Inflammatory macrophage treated with lipopolysaccharide for 1 hour (primary cell): ENCODE measurements around the gene GAPVD1.
"Not testable (repeated sequence)": the region's sequence is repeated elsewhere in the genome, so short reads cannot be mapped to it uniquely, and the experiment has no call there.

ENCODE experiments used
- DNase-seq, 2 donors: peaks; one replicate each; pipeline ENCODE4 v3.0.0-alpha.2; 2020 to 2022

The GAPVD1 gene

DNA sequence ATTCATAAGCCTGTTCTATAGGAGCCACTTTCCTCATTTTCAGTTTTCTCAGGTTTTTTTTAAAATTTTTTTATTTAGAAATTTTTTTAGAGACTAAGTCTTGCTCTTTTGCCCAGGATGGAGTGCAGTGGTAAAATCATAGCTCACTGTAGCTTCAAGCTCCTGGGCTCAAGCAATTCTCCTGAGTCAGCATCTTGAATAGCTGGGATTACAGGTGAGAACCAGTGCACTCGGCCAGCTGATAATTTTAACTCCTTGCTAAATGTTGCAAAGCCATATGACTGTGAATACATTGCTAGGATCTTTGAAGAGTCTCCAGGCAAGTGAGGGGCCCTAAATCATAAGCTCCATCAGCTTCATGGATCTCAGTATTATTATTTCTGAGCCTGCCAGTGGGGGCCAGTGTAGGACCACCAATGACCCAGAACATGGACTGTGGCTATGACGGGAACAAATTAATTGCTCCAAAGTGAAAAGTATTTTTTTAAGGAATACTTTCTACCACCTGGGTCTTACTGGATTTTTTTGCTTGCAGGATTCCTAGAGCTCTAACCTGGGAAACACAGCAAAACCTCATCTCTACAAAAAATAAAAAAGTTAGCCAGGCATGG is 5.7 kb upstream of the GAPVD1 start:
- DNase-seq, result peak in 1 of 2 donors; percentile 19

DNA sequence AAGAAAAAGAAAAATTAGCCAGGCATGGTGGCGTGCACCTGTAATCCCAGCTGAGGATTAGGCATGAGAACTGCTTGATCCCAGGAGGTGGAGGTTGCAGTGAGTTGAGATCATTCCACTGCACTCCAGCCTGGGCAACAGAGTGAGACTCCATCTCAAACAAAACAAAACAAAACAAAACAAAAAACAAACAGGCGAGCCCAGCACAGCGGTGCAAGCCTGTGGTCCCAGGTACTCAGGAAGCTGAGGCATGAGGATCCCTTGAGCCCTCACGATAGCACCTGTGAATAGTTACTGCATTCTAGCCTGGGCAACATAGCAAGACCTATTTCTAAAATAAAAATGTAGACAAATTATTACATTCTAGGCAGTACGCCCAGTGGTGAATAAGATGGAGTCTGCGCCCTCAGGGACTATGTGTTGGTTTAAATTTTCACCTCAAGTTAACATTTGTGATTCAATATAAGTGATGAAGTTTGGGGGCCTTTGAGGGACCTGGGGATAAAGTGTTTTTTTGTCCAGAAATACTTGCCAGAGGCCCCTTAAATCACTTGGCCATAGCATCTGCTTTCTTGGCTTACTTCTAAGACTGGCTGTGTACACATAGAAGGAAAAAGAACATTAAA is 3.4 kb upstream of the GAPVD1 start:
- no peak for DNase-seq

DNA sequence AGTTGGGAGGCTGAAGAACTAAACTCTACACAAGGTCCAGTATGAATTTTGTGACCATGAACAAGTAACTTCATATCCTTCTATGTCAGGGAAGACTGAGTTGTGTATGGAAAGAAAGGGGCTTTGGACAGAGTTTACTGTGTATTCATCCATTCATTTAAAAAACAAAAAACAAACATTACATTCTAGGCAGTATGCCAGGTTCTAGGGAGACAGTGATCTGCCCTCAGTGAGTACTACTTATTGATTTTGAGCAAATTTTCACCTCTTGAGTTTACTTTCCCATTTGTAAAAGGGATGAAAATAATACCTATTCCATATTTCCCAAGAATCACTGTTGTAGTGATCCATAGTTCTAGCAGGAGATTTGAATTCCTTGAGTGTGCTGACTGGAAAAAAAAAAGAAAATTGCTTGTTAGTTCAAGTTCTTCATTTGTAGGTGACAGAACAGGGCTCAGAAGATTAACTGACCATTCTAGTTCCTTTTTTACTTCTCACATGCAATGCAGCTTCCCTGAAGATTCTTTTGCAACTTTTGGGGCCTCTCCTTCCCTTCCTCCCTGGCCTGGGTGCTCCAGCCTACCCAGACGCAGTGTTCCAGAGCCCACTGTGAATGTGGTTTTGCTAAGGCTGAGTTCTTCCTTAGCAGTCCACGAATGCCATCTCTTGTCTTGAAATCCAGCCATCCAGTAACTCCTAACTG is 2.6 kb upstream of the GAPVD1 start:
- peak; percentile 76 to 83 for DNase-seq

DNA sequence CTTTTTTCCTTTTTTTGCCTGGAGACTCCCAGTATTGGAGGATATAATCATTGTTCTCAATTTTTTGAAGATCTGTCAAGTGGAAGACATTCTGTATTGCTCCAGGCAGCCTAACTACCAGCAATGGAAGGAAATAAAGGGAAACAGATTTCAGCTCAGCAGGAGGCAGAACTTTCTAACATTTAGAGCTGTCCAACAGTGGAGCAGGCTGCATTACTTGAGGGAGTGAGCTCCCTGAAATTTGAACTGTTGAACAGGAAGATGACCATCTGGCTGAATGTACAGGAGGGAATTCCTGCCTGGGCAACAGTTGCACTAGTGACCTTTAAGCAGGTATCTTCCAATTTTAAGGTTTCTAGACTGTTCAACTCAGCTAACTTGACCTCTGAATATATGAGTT is 1.1 kb upstream of the GAPVD1 start:
- no peak for DNase-seq

DNA sequence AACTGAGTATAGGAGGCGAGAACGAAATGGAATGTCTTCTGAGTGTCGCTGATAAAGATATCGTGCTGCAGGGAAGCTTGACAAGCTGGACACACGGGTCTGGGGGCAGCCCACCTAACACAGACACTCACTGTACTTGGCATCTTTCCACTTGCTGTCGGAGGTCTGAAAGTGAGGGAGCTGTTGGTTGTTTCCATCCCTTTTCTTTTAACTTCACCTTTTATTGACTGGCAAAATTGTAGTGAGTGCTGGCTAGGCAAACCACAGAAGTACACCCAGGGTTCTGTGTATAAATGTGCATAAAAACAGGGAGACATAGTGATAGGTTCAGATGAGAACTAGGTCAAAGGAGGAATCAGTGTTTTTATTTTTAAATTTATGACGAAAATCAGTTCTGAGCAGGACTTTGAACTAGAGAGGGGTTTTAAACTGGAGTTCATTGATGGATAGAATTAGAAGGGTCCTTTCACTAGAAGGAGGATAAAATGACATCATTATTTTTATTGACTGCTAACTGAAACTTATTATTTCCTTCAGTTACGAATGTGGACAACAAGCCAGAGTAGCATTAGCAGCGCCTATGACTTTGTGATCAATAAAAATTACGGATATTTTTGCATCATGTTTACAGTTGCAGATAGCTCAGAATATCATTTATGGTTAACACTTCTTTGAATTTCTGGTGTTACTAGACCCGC is 817 bp downstream of the GAPVD1 start:
- DNase-seq, result no peak

DNA sequence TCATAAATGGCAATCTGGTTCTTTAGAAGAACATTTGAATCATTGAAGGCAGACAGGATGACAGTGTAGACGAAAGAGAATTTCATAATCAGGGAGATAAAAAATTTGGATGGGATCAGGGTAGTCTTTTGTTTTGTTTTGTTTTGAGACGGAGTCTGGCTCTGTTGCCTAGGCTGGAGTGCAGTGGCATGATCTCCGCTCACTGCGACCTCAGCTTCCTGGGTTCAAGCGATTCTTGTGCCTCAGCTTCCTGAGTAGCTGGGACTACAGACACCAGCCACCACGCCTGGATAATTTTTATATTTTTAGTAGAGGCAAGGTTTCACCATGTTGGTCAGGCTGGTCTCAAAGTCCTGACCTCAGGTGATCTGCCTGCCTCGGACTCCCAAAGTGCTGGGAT is 2.4 kb downstream of the GAPVD1 start:
- DNase-seq, result not testable (repeated sequence)

DNA sequence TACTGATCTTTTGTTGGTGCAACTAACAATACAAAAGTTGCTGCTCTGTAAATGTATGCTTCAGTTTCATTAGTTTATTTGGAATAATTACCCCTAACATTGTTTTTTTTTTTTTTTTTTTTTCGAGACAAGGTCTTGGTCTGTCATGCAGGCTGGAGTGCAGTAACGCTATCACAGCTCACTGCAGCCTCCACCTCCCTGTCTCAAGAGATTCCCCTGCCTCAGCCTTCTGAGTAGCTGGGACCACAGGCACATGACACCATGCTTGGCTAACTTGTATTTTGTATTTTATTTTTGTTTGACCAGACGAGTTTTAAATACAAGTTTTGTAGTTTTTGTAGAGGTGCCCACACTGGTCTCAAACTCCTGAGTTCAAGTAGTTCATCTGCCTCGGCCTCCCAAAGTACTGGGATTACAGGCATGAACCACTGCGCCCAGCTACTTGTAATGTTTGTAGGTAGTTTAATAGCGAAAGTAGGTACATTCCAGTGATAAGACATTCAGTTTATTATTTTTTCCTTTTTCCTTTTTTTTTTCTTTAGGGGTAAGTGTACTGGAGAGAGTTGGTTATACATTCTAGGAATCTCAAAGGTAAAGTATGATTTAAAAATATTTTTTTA is 6.9 kb downstream of the GAPVD1 start:
- DNase-seq, result no peak

DNA sequence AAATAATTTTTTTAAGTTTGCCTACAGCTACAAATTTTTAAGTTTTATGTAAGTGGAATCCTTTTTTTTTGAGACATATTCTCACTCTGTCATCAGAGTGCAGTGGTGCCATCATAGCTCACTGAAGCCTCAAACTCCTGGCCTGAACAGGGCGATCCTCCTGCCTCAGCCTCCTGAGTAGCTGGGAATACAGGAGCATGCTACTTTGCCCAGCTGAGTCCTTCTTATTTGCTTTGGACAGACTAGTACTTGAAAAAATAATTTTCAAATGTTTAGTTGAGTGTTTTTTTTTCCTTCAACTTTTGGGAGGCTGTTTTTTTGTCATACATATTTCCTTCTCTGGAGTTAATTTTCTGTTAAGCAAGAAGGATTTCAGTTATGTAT is 7.4 kb downstream of the GAPVD1 start:
- no peak for DNase-seq

DNA sequence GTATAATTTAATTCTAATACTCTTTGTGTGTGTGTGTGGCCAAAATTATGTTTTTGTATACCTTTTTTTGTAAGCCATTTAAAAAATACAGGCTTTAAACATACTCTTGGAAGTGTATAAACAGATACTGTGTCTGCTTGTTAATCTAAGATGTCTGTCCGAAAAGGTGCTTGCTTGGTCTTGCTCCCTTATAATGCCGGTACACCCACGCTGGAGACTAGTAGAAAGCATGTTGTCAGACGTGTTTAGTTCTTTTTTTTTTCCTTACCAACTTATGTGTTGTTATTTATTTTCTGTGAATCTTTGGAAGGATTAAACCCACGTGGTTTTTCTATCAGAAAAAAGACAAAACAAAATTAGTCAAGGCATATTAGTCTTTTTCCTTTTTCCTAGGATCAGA is 9.5 kb downstream of the GAPVD1 start:
- DNase-seq, result no peak

DNA sequence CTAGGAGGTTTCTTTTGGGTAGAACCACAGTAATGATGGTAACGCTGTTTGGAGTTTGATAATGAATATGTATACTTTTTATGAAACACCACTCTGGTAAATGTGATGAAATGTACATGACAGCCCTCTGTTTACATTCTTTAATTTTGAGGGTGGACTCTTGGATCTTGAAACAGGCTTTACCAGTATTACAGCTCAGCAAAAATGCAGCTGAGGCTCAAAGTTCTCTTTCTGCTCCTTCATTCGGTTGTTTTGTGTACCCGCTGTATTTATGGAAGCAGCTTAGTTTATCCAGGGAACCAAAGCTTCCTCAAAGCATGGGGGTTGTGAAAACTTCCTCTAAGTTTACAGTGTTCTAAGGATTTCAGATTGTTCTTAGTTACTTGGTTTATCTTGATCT is 11.1 kb downstream of the GAPVD1 start:
- DNase-seq, result peak; percentile 21 to 44

DNA sequence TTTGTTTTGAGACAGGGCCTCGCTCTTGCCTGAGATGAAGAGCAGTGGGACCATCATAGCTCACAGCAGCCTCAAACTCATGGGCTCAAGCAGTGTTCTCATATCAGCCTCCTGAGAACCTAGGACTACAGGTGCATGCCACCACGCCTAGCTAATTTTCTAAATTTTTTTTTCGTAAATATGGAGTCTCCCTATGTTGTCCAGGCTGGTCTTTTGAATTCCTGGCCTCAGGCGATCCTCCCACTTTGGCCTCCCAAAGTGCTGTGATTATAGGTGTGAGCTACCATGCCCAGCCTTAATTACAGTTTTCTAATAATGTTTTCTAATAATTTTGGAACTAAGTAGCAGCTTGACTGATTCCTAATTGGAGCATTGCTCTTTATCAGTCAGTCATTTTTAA is 15.1 kb downstream of the GAPVD1 start:
- no peak for DNase-seq

DNA sequence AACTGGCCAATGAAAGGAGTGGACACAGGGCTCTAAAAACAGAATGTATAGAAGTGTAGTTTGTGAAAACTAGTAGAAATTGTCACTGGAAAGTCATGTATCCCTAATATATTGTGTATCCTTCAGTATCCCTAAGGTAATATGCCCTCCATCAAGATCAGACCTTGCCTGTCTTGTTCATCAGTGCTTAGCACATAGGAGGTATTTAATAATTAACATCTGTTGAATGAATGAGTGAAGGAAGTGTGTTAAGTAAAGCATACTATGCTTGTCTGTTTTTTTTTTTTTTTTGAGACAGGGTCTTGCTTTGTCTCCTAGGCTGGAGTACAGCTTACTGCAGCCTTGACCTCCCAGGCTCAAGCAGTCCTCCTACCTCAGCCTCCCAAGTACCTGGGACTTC is 15.8 kb downstream of the GAPVD1 start:
- no peak for DNase-seq

DNA sequence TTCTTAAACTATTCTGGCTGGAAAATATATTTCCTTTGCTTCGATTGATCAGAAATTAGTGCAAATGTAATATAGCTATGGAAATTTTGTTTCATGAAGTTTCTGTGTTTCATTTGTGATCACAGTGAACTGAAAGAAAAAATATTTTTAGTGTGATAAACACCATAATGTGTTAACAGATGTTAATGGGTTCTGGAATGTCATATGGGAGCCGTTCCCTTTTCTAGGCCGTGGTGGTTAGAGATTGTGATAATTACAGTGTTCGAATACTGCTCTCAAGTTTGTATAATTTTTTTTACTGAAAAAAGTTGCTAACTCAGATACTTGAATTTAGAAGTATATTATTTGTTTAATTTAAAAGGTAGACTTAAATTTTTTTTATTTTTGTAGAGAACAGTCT is 19.3 kb downstream of the GAPVD1 start:
- DNase-seq, result no peak

DNA sequence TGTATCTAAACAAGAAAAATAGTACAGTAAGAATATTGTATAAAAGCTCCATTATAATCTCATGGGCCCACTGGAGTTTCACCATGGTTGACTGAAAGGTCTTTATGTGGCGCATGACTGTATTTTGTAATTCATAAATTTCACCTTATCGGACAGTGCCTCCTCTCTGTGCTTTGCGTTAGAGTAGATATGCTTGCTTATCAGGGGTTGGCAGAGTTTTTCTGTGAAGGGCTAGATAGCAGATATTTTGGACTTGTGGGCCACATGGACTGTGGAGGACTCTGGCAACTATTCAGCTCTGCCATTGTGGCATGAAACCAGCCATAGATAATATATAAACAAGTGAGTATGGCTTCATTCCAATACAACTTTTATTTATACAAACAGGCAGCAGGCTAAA is 23.2 kb downstream of the GAPVD1 start:
- no peak for DNase-seq

DNA sequence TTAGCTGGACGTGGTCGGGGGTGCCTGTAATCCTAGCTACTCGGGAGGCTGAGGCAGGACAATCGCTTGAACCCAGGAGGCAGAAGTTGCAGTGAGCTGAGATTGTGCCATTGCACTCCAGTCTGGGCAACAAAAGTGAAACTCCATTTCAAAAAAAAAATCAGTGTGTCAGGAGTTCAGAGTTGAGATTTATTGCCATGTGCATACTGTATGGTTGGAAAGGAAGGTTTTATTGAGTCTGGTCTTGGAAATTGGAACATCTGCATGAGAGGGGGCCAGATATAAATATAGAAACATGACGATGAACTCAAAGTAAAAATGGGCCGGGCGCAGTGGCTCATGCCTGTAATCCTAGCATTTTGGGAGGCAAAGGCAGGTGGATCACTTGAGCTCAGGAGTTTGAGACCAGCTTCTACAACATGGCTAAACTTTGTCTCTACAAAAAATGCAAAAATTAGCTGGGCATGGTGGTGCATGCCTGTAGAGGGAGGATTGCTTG is 25.4 kb downstream of the GAPVD1 start:
- not testable (repeated sequence) for DNase-seq

DNA sequence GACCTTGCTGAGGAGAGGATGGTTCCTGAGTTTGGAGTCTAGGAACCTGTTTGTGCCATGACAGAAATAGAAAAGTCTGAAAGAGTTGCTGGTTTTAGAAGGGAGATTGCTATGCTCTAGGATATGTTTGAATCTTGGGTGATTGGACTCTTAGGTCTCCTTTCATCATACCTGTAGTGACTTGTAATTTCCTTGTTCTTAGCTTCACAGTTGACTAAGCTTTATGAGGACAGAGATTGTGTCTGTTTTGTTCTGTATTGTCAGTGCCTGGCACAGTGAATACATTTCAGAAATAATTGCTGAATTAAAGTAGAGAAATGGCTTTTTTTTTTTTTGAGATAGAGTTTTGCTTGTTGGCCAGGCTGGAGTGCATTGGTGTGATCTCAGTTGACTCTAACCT is 31.5 kb downstream of the GAPVD1 start:
- DNase-seq, result no peak

DNA sequence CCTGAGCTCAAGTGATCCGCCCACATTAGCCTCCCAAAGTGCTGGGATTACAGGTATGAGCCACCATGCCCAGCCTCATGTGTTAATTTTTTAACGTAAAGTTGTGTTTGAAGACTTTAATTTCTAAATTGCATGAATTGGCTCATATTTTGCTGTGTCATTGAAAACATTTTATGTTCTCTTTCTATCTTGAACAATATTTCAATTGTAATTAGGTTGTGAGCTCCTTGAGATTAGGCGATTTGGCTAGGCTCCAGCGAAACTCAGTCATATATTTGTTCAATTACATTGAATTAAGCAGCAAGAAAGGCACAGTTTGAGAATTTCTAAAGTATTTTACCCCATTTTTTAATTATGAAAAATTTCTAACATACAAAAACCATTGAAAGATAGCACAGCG is 34.0 kb downstream of the GAPVD1 start:
- DNase-seq, result no peak

DNA sequence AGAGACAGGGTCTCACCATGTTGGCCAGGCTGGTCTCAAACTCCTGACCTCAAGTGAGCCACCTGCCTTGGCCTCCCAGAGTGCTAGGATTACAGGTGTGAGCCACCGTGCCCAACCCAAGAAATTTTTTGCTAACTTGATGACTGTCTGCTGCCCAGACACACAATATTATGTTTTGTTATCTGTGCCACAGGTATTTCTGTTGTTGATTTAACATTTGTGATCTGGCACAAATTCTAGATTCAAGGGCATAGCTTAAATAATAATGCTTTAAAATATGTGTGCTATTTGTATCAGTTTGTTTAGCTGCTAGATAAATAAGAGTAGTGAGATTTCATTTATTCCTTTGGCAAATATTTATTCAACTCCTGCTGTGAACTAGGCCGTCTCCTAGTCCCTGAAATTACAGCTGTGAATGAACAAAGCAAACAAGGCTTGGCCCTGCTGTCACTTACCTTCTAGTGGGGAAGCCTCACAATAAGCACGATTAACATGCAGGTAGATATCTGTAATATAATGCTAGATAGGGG is 35.3 kb downstream of the GAPVD1 start:
- no peak for DNase-seq

DNA sequence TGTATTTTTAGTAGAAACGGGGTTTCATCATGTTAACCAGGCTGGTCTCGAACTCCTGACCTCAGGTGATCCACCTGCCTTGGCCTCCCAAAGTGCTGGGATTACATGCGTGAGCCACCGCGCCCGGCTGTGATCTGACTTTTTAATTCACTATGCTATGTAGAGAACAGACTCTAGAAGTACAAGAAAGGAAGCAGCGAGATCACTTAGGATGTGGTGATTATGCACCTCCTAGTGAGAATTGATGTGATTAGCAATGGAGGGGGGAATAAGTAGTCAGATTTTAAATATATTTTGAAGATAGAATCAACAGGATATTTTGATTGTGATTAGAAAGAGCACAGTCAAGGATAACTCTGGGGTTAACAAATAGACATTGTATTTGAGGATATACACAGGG is 36.3 kb downstream of the GAPVD1 start:
- no peak for DNase-seq

DNA sequence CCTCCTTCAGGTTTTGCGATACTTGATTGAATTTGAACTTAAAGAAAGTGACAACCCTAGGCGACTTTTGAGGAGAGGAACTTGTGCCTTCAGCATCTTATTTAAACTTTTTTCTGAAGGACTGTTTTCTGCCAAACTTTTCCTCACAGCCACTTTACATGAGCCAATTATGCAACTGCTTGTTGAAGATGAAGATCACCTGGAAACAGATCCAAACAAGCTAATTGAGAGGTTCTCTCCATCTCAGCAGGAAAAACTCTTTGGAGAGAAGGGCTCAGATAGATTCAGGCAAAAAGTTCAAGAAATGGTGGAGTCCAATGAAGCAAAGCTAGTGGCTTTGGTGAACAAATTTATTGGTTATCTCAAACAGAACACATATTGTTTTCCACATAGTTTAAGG is 40.6 kb downstream of the GAPVD1 start:
- DNase-seq, result no peak

DNA sequence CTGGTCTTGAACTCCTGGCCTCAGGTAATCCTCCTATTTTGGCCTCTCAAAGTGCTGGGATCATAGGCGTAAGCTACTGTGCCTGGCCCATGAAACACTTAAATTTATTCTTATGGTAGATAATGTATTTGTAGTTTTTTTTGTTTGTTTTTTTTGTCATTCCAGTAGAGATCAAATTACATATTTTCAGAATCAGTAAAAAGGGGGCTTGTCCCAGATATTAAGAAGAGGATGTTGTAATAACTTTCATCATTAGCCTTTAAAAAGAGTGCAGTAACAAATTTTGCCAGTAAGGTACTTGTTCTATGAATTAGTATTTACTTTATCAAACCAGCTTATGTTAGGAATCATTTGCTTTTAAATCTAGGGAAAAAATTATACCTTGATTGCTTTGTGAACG is 42.6 kb downstream of the GAPVD1 start:
- DNase-seq, result no peak

DNA sequence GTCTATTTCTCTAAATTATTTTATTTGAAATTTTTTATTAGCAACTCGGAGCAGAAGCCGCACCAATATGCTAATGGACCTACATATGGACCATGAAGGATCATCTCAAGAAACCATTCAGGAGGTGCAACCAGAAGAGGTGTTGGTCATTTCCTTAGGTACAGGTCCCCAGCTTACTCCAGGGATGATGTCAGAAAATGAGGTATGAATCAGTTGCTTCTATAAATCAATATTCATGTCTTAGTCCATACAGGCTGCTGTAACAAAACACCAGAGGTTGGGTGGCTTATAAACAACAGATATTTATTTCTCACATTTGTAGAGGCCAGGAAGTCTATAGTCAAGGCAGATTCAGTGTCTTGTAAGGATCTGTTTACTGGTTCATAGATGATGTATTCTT is 50.8 kb downstream of the GAPVD1 start:
- DNase-seq, result no peak

DNA sequence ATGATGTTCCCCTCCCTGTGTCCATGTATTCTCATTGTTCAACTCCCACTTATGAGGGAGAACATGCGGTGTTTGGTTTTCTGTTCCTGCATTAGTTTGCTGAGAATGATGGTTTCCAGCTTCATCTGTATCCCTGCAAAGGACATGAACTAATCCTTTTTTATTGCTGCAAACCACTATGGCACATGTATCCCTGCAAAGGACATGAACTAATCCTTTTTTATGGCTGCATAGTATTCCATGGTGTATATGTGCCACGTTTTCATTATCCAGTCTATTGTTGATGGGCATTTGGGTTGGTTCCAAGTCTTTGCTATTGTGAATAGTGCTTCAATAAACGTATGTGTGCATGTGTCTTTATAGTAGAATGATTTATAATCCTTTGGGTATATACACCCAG is 54.7 kb downstream of the GAPVD1 start:
- not testable (repeated sequence) for DNase-seq
